A673 (cell line): ENCODE results near the gene NACAD.

ENCODE experiments used
- CTCF ChIP-seq: fragments of 300-800, 200-600 bp; sonication (generic); conservative IDR thresholded peaks from 2 replicates; pipeline ENCODE4 v1.5.1; 2017; ENCODE audit warnings: low read depth, mild to moderate bottlenecking, antibody characterized with exemption, low read length, moderate library complexity, mixed read lengths
- EZH2 ChIP-seq: fragments of 200-600 bp; sonication (generic); IDR thresholded peaks from 2 replicates; pipeline ENCODE4 v1.6.1; 2017; ENCODE audit warnings: borderline replicate concordance, low read depth, mild to moderate bottlenecking, mixed read lengths, antibody characterized with exemption, low read length; ENCODE audit not compliant: poor library complexity, severe bottlenecking

- no peak for TF ChIP-seq CTCF
- TF ChIP-seq EZH2: no peak
Observed at GRCh38 chr7:45073786-45074527, 14.8 kb downstream of the NACAD start.
